Kidney (tissue), 22 donors: ENCODE data around the gene MARK2. TPM values are rescaled to one million over a fixed set of nuclear protein-coding genes. Genes with fewer than 3 reads are reported as not detected.

Experiments used
- DNase-seq, 5 donors: peaks; one replicate each; pipeline ENCODE4 v3.0.0-alpha.2; 2013 to 2020
- FAIRE-seq: peaks from 2 replicates; lab custom pipeline; 2012; peaks lifted over from hg19 to GRCh38; lab: Jason Lieb, UNC
- H3K27ac ChIP-seq, 2 donors: one replicate each; pipeline ENCODE4 v1.7.0; 2013; ENCODE audit warnings: low read depth in 2 of 2, low read length in 2 of 2, inconsistent platforms in 1 of 2
- H3K27me3 ChIP-seq: one replicate; pipeline ENCODE4 v1.7.1; 2013; ENCODE audit warnings: low read length, inconsistent platforms; ENCODE audit not compliant: control insufficient read depth, insufficient read depth
- H3K36me3 ChIP-seq, 3 donors: one replicate each; pipeline versions ENCODE4 v1.7.0 to v1.7.1; 2013; ENCODE audit warnings: low read length in 3 of 3, control low read depth in 1 of 3, inconsistent platforms in 1 of 3; ENCODE audit not compliant: insufficient read depth in 3 of 3, control insufficient read depth in 2 of 3
- H3K4me1 ChIP-seq, 3 donors: one replicate each; pipeline versions ENCODE4 v1.7.0 to v1.7.1; 2013; ENCODE audit warnings: low read length in 3 of 3, inconsistent platforms in 1 of 3, low read depth in 1 of 3; ENCODE audit not compliant: control insufficient read depth in 2 of 3, insufficient read depth in 2 of 3
- H3K4me3 ChIP-seq, 3 donors: one replicate each; pipeline versions ENCODE4 v1.7.0 to v1.8.1; 2013; ENCODE audit warnings: low read length in 3 of 3, control low read depth in 1 of 3, inconsistent platforms in 1 of 3
- H3K9ac ChIP-seq, 3 donors: one replicate each; pipeline versions ENCODE4 v1.7.0 to v1.7.1; 2013; ENCODE audit warnings: low read length in 3 of 3, control low read depth in 1 of 3, inconsistent platforms in 1 of 3
- H3K9me3 ChIP-seq, 3 donors: one replicate each; pipeline versions ENCODE4 v1.7.0 to v1.7.1; 2013; ENCODE audit warnings: low read length in 3 of 3, control low read depth in 1 of 3, inconsistent platforms in 1 of 3; ENCODE audit not compliant: control insufficient read depth in 2 of 3, insufficient read depth in 1 of 3
- CTCF ChIP-seq: IDR thresholded peaks from 3 replicates; pipeline ENCODE4 v1.5.1; 2012; ENCODE audit warnings: mild to moderate bottlenecking, moderate library complexity, borderline replicate concordance; ENCODE audit not compliant: insufficient read depth; ENCODE audit errors: extremely low read depth
- intact Hi-C: fragments of 100-400 bp; cut with DNase I; formaldehyde crosslinking; loops from one replicate; pipeline ENCODE4 v1.11.1; 2022
- long read RNA-seq, 10 donors: library from polyadenylated mRNA in 1 of 10; unstranded in 1 of 10; transcript quantifications; one replicate each; pipeline ENCODE4 v2.0.0 and lab custom pipeline, GENCODE V29; 2021 to 2026
- polyA plus RNA-seq: library from polyadenylated mRNA; stranded (reverse); fragments of 350-450 nt; fragmentation: Illumina TruSeq; extraction: RNeasy Lipid Tissue Mini Kit (QIAGEN cat#74804); gene quantifications from one replicate; pipeline ENCODE4 v1.2.3, GENCODE V29; 2014; ENCODE audit warnings: low read depth, low replicate concordance; ENCODE audit not compliant: insufficient read depth
- total RNA-seq: library from RNA; stranded (reverse); fragmentation: NEBNext Ultra II Directional; extraction: Animal tissue kit (Norgen Biotek cat#: 25700); gene quantifications from one replicate; pipeline ENCODE4 v1.2.1, GENCODE V29; 2021
- donor health status: control.
- donor health status: control.
- donor health status: control.
- donor health status: control.
- donor health status: control.
- donor health status: DM: yes; HTN: yes; CAD: no.
- donor health status: Normal renal cell carcinoma (clear cell type).

Gene MARK2
- 42.6 TPM for total RNA-seq
- 11.7 TPM for polyA plus RNA-seq
- long read RNA-seq, donor 1, partial matches to known transcripts, result 5 of 6 reads
- long read RNA-seq, donor 1, other reads (novel, unspliced or antisense), result 0 of 6 reads
- long read RNA-seq, donor 2, partial matches to known transcripts, result 18 of 19 reads
- long read RNA-seq, donor 2, other reads (novel, unspliced or antisense), result 0 of 19 reads
- long read RNA-seq, donor 3, partial matches to known transcripts, result 8 of 8 reads
- long read RNA-seq, donor 3, other reads (novel, unspliced or antisense), result 0 of 8 reads
- long read RNA-seq, donor 4, partial matches to known transcripts, result 0 of 1 reads
- long read RNA-seq, donor 4, other reads (novel, unspliced or antisense), result 0 of 1 reads
- long read RNA-seq, donor 5, result 0 reads
- long read RNA-seq, donor 6, partial matches to known transcripts, result 6 of 6 reads
- long read RNA-seq, donor 6, other reads (novel, unspliced or antisense), result 0 of 6 reads
- long read RNA-seq, donor 7, transcript MARK2-207 (18 exons, 2,885 nt), result major isoform, 8 of 39 reads
- long read RNA-seq, donor 7, partial matches to known transcripts, result 14 of 39 reads
- long read RNA-seq, donor 7, other reads (novel, unspliced or antisense), result 14 of 39 reads
- long read RNA-seq, donor 8, result 0 reads
- long read RNA-seq, donor 9, result 0 reads
- long read RNA-seq, donor 10, partial matches to known transcripts, result 16 of 17 reads
- long read RNA-seq, donor 10, other reads (novel, unspliced or antisense), result 0 of 17 reads

DNA sequence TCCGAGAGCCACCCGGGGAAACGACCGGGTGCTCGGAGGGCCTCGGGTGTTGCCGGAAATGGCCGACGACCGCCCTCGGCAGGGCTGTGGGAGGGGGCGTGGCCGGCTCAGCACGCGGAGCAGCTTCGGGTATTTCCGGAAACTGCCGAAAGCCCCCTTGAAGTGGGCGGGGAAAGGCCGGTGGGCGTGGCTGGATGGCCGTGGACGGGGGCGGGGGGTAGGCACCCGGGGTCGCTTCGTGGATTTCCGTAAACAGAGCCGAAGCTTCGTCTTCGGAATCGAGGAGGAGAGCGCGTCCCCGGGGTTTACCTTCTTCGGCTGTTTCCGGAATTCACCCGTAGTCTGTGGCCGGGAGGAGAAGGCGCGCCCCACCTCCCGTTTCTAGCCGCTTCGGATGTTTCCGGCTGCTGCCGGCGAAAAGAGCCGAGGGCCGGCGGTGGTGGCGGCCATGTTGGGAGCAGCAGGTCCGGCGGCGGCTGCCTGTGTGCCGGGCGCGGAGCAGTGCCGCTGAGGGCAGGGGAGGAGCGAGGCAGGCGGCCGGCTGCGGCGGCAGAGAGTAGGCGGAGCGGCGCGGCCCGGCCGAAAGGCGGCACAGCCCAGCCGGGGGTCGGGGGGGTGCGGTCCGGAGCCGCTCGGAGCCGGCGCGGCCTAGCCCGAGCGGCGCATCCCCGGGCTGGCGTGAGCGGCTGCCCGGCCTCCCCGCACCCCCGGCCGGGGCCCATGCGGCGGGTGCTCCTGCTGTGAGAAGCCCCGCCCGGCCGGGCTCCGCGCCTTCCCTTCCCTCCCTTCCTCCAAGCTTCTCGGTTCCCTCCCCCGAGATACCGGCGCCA is at the start of gene MARK2:
Gene MARK2, plus strand, starts transcription at position 433 of the 830 bp plus-strand sequence. Its CDS starts 397 bp downstream, at position 830.
- DNase-seq, result peak; percentile 99
- H3K9me3 ChIP-seq, result no peaks in the 10 kb centered on the region
- peak within 1 kb of the TSS; percentile 75 for H3K27ac ChIP-seq
- peak; percentile 49 for FAIRE-seq
- peak; percentile 10 for TF ChIP-seq CTCF
- peak within 1 kb of the TSS; percentile 71 to 88 (median 74) for H3K4me3 ChIP-seq
- intact Hi-C loops, result loop anchor here (5.0 kb wide), 1 partner anchor 108 kb away; no protein-coding TSS in a partner anchor
- peak within 1 kb of the TSS; percentile 42 to 88 (median 71) for H3K9ac ChIP-seq
- H3K4me1 ChIP-seq, result peaks cover 3 to 25% (median 14%) of the 10 kb centered on the region in 3 donors
- H3K27me3 ChIP-seq, result no peaks in the 10 kb centered on the region
- peaks cover 0 to 2% (median 0%) of the 10 kb centered on the region in 3 donors for H3K36me3 ChIP-seq

- Histone ChIP-seq H3K9ac (no peak overlapping the region), H3K4me1 (no peaks in the 10 kb centered on the region), H3K36me3 (no peaks in the 10 kb centered on the region), H3K4me3 (no peak overlapping the region), H3K9me3 (peaks cover 0 to 5% (median 0%) of the 10 kb centered on the region in 3 donors), H3K27ac (no peak overlapping the region), H3K27me3 (no peaks in the 10 kb centered on the region)
- intact Hi-C loops, result no loop called here
- no peak for FAIRE-seq
- TF ChIP-seq CTCF, result no peak
- no peak for DNase-seq
These were observed 47.3 kb upstream of the MARK2 start for GRCh38 chr11:63791495-63792167.

GRCh38 chr11:63793161-63793560 is 45.7 kb upstream of the MARK2 start:
- Histone ChIP-seq H3K4me1 (no peaks in the 10 kb centered on the region), H3K36me3 (no peaks in the 10 kb centered on the region), H3K27ac (no peak overlapping the region), H3K9ac (no peak overlapping the region), H3K9me3 (peaks cover 0 to 5% (median 0%) of the 10 kb centered on the region in 3 donors), H3K4me3 (no peak overlapping the region), H3K27me3 (no peaks in the 10 kb centered on the region)
- FAIRE-seq (no peak), DNase-seq (no peak)
- TF ChIP-seq CTCF, result no peak
- intact Hi-C loops, result no loop called here
